GM06990 (cell line): ENCODE results near the gene USP20.
"Not testable (repeated sequence)": the region's sequence is repeated elsewhere in the genome, so short reads cannot be mapped to it uniquely, and the experiment has no call there.

Experiments
- DNase-seq: peaks from one replicate; pipeline ENCODE4 v3.0.0-alpha.2; 2011; ENCODE audit not compliant: insufficient read length; ENCODE audit errors: extremely low read depth
- H3K27me3 ChIP-seq: replicated peaks from 2 replicates; pipeline ENCODE4 v1.6.0; 2011; ENCODE audit warnings: low read length; ENCODE audit not compliant: control insufficient read depth, insufficient read depth
- H3K36me3 ChIP-seq: 2 replicates; pipeline ENCODE4 v1.5.1; 2011; ENCODE audit warnings: low read length; ENCODE audit not compliant: control insufficient read depth, insufficient read depth
- H3K4me3 ChIP-seq: replicated peaks from 2 replicates; pipeline ENCODE4 v1.5.1; 2011; ENCODE audit warnings: low read depth, mild to moderate bottlenecking, control low read depth, low read length
- TF ChIP-seq, protein P1 (sequence below): IDR thresholded peaks from 2 replicates; pipeline ENCODE4 v1.5.1; 2011; ENCODE audit warnings: low read length, control low read depth, mild to moderate bottlenecking, inconsistent platforms; ENCODE audit not compliant: insufficient read depth, poor library complexity, severe bottlenecking

USP20 gene

DNA sequence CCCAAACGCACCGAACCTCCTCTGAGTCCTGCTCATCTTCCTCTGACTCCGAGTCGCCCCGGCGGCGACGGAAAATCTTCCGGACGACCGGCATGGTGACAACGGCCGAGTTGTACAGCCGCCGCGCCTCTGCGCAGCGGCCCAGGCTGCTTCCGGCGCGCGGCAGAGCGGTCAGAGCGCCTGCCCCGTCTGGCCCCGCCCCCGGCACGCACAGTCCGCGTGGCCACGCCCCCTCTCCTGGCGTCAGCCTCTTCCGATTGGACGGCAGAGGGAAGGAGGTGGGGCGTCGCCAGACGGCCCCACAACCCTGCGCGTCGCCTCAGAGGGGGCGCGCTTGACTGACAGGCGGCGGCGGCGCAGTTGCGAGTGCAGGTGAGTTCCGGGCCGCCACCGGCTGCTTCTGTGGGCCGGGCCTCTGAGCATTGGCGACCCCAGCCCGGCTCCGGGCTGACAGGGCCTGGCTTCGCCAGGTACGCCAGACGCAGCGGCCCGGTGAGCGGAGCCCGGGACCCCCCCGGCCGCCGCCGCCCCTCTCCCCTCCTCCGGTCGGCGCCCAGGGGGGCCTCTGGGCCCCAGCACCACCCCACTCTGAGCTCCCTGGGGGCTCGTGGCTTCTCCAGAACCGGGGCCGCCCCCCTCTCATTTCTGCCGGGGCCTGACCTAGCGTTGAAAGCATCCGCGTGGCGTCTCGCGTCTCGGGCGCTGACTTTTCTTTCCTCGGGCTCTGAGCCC is at the start of gene USP20, which contains the start of gene C9orf78:
TSS of gene USP20 (plus strand) at position 331 of the 732 bp plus-strand sequence. CDS start 17,098 bp downstream, outside the sequence.
TSS of gene C9orf78 (minus strand) at position 148 of the 732 bp plus-strand sequence. CDS start at position 94, 54 bp downstream.
- TF ChIP-seq, protein P1, sequence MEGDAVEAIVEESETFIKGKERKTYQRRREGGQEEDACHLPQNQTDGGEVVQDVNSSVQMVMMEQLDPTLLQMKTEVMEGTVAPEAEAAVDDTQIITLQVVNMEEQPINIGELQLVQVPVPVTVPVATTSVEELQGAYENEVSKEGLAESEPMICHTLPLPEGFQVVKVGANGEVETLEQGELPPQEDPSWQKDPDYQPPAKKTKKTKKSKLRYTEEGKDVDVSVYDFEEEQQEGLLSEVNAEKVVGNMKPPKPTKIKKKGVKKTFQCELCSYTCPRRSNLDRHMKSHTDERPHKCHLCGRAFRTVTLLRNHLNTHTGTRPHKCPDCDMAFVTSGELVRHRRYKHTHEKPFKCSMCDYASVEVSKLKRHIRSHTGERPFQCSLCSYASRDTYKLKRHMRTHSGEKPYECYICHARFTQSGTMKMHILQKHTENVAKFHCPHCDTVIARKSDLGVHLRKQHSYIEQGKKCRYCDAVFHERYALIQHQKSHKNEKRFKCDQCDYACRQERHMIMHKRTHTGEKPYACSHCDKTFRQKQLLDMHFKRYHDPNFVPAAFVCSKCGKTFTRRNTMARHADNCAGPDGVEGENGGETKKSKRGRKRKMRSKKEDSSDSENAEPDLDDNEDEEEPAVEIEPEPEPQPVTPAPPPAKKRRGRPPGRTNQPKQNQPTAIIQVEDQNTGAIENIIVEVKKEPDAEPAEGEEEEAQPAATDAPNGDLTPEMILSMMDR = no peak
- H3K36me3 ChIP-seq = peaks cover 3% of the 10 kb centered on the region
- H3K27me3 ChIP-seq = no peaks in the 10 kb centered on the region
- DNase-seq = peak; percentile 98
- H3K4me3 ChIP-seq = peak within 1 kb of the TSS; percentile 83

- H3K27me3 ChIP-seq = no peaks in the 10 kb centered on the region
- H3K36me3 ChIP-seq = no peaks in the 10 kb centered on the region
- no peak for DNase-seq
- H3K4me3 ChIP-seq = no peak overlapping the region
- TF ChIP-seq, protein P1 = no peak
Observed at GRCh38 chr9:129785866-129786265, 49.4 kb upstream of the USP20 start.

- no peaks in the 10 kb centered on the region for H3K27me3 ChIP-seq
- H3K36me3 ChIP-seq = no peaks in the 10 kb centered on the region
- no peak overlapping the region for H3K4me3 ChIP-seq
- TF ChIP-seq, protein P1 = no peak
- no peak for DNase-seq
Observed at GRCh38 chr9:129786481-129786880, 48.8 kb upstream of the USP20 start.

- TF ChIP-seq, protein P1 = no peak
- Histone ChIP-seq H3K36me3 (no peaks in the 10 kb centered on the region), H3K4me3 (no peak overlapping the region), H3K27me3 (no peaks in the 10 kb centered on the region)
- no peak for DNase-seq
Observed at GRCh38 chr9:129794549-129794948, 40.7 kb upstream of the USP20 start.

- H3K27me3 ChIP-seq, H3K36me3 ChIP-seq, H3K4me3 ChIP-seq, DNase-seq: not testable (repeated sequence)
Observed at GRCh38 chr9:129796029-129796428, 39.2 kb upstream of the USP20 start.

DNA sequence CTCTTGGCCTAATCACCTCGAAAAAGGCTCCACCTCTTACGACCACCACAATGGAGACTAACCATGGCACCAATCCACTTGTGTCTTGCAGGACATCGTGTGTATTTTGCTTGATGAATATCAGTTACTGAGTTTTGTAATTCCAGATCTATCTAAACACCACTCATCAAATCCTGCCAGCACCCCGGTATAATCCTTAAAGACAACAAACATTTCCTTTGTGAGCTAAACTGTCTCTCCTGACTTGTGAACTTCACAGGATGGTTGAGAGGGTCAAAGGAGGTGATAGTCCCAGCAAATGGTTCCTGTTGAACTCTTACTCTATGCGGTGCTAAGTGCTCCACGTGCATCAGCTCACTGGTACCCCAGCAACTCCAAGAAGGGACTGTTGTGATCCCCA is 36.3 kb upstream of the USP20 start:
- no peak for DNase-seq
- H3K4me3 ChIP-seq = no peak overlapping the region
- TF ChIP-seq, protein P1 = no peak
- H3K27me3 ChIP-seq = no peaks in the 10 kb centered on the region
- H3K36me3 ChIP-seq = no peaks in the 10 kb centered on the region
